Tibial artery (tissue), 4 donors: Measurements from ENCODE around the gene C11orf91.
"Not testable (repeated sequence)": the region's sequence is repeated elsewhere in the genome, so short reads cannot be mapped to it uniquely, and the experiment has no call there.

Source experiments
- DNase-seq, 2 donors: peaks; one replicate each; pipeline ENCODE4 v3.0.0-alpha.2; 2019
- H3K27ac ChIP-seq, 2 donors: fragments of 200-600 bp; sonication (generic) in 1 of 2; 1 replicate in 1 of 2; 2 replicates in 1 of 2; pipeline ENCODE4 v1.5.1; 2018 to 2019; ENCODE audit warnings: mild to moderate bottlenecking in 1 of 2
- H3K27me3 ChIP-seq, 2 donors: fragments of 200-600 bp; sonication (generic) in 1 of 2; one replicate each; pipeline versions ENCODE4 v1.5.1 to v1.6.0; 2016 to 2019
- H3K36me3 ChIP-seq, 3 donors: fragments of 200-600 bp; sonication (generic) in 2 of 3; one replicate each; pipeline ENCODE4 v1.5.1; 2016 to 2019; ENCODE audit warnings: mild to moderate bottlenecking in 2 of 3
- H3K4me1 ChIP-seq, 4 donors: fragments of 200-600 bp; sonication (generic) in 2 of 4; 1 replicate in 3 of 4; 2 replicates in 1 of 4; pipeline ENCODE4 v1.5.1; 2016 to 2019
- H3K4me3 ChIP-seq, 2 donors: fragments of 200-600 bp; sonication (generic) in 1 of 2; 1 replicate in 1 of 2; 2 replicates in 1 of 2; pipeline ENCODE4 v1.5.1; 2018 to 2019; ENCODE audit warnings: mild to moderate bottlenecking in 2 of 2
- H3K9me3 ChIP-seq, 3 donors: fragments of 200-600 bp; sonication (generic) in 1 of 3; one replicate each; pipeline ENCODE4 v1.5.1; 2016 to 2019
- intact Hi-C: fragments of 100-400 bp; cut with DNase I; formaldehyde crosslinking; loops from one replicate; pipeline ENCODE4 v1.15.0; 2023; ENCODE audit warnings: low total_unique reads
- TF ChIP-seq, protein P1 (sequence below), 2 experiments: fragments of 200-600 bp in 1 of 2; fragments of 450-650 bp in 1 of 2; IDR thresholded peaks; one replicate each; pipeline ENCODE4 v1.5.1; 2017 to 2019; ENCODE audit warnings: antibody characterized with exemption in 2 of 2, mild to moderate bottlenecking in 1 of 2, moderate library complexity in 1 of 2

C11orf91 gene

DNA sequence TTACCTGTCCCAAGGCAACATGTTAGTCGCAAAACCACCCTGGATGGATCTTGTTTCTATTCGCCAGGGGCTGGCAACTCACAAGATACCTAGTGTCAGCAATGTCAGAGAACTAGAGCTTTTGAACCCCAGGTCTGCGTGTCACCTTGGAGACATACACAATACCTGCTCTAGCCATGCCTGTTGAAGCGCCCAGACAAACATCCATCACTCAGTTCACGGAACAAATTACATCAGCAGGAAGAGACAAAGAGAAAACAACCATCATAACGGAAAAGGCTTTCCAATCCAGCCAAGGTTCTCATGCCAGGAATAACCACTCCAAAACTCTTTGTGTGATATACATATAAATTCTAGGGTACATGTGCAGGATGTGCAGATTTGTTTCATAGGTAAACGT, 33.4 kb upstream of the C11orf91 start:
- intact Hi-C loops = no loop called here
- H3K4me3 ChIP-seq = peak overlapping the region; percentile 61 to 78
- TF ChIP-seq, protein P1, sequence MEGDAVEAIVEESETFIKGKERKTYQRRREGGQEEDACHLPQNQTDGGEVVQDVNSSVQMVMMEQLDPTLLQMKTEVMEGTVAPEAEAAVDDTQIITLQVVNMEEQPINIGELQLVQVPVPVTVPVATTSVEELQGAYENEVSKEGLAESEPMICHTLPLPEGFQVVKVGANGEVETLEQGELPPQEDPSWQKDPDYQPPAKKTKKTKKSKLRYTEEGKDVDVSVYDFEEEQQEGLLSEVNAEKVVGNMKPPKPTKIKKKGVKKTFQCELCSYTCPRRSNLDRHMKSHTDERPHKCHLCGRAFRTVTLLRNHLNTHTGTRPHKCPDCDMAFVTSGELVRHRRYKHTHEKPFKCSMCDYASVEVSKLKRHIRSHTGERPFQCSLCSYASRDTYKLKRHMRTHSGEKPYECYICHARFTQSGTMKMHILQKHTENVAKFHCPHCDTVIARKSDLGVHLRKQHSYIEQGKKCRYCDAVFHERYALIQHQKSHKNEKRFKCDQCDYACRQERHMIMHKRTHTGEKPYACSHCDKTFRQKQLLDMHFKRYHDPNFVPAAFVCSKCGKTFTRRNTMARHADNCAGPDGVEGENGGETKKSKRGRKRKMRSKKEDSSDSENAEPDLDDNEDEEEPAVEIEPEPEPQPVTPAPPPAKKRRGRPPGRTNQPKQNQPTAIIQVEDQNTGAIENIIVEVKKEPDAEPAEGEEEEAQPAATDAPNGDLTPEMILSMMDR (IDR thresholded peaks at IDR 0.05) = no peak

DNA sequence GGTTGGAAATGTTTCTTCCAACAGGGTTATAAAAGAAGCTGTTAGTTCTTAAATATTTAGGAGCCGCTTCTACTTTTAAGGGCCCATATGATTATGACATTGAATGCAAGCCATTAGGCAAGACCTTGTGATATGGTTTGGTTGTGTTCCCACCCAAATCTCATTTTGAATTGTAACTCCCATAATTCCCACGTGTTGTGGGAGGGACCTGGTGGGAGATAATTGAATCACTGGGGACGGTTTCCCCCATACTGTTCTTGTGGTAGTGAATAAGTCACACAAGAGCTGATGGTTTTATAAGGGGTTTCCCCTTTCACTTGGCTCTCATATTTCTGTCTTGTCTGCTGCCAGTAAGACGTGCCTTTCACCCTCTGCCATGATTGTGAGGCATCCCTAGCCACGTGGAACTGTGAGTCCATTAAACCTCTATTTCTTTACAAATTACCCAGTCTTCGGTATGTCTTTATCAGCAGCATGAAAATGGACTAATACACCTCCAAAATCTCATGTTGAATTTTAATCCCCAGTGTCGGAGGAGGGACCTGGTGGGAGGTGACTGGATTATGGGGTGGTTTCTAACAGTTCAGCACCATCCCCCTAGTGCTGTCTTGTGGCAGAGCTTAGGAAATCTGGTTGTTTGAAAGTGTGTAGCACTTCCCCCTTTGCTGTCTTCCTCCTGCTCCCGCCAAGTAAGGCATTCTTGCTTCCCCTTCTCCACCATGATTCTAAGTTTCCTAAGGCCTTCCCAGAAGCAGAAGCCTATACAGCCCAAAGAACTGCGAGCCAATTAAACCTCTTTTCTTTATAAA, 31.3 kb upstream of the C11orf91 start:
- Histone ChIP-seq H3K4me3 (no peak overlapping the region), H3K4me1 (peaks cover 0 to 49% (median 28%) of the 10 kb centered on the region in 4 donors), H3K36me3 (peaks cover 0 to 5% (median 0%) of the 10 kb centered on the region in 3 donors), H3K27me3 (no peaks in the 10 kb centered on the region), H3K27ac (no peak overlapping the region), H3K9me3 (no peaks in the 10 kb centered on the region)
- intact Hi-C loops = no loop called here
- no peak for DNase-seq
- TF ChIP-seq, protein P1 (IDR thresholded peaks at IDR 0.05) = no peak

More for the DNA sequence above, 33.4 kb upstream of the C11orf91 start:
- Histone ChIP-seq H3K27ac (peak overlapping the region; percentile 49 to 89), H3K27me3 (no peaks in the 10 kb centered on the region), H3K36me3 (peaks cover 0 to 5% (median 0%) of the 10 kb centered on the region in 3 donors), H3K4me1 (peaks cover 0 to 53% (median 31%) of the 10 kb centered on the region in 4 donors), H3K9me3 (no peaks in the 10 kb centered on the region)
- DNase-seq = no peak

DNA sequence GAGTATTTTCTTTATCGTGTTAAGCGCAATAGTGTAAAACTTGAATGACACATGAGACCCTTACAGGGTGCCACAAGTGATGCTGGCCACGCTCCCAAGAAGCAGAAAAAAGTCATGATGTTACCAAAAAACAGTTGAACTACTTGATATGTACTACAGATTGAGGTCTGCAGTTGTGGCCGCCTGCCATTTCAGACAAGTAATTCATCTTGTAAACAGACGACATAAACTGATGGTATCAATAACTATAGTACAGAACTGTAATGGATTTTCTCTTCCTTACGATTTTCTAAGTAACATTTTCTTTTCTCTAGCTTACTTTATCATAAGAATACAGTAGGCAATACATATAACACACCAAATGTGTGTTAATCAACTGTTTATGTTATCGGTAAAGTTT, 30.1 kb upstream of the C11orf91 start:
- peaks cover 0 to 5% (median 0%) of the 10 kb centered on the region in 3 donors for H3K36me3 ChIP-seq
- intact Hi-C loops = no loop called here
- H3K27ac ChIP-seq = no peak overlapping the region
- no peak for DNase-seq
- TF ChIP-seq, protein P1 (IDR thresholded peaks at IDR 0.05) = no peak
- peaks cover 0 to 45% (median 25%) of the 10 kb centered on the region in 4 donors for H3K4me1 ChIP-seq
- H3K9me3 ChIP-seq = no peaks in the 10 kb centered on the region
- no peak overlapping the region for H3K4me3 ChIP-seq
- no peaks in the 10 kb centered on the region for H3K27me3 ChIP-seq

DNA sequence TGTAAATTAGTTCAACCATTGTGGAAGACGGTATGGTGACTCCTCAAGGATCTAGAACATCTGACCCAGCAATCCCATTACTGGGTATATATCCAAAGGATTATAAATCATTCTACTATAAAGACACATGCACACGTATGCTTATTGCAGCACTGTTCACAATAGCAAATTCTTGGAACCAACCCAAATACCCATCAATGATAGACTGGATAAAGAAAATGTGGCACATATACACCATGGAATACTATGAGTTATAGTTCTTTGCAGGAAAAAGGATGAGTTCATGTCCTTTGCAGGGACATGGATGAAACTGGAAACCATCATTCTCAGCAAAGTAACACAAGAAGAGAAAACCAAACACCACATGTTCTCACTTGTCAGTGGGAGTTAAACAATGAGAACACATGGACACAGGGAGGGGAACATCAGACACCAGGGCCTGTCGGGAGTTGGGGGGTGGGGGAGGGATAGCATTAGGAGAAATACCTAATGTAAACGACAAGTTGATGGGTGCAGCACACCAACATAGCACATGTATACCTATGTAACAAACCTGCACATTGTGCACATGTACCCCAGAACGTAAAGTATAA, 28.5 kb upstream of the C11orf91 start:
- H3K36me3 ChIP-seq, H3K4me3 ChIP-seq, H3K27me3 ChIP-seq, H3K9me3 ChIP-seq, H3K27ac ChIP-seq, DNase-seq, intact Hi-C loops: not testable (repeated sequence)
- peaks cover 0 to 56% (median 33%) of the 10 kb centered on the region in 4 donors for H3K4me1 ChIP-seq

DNA sequence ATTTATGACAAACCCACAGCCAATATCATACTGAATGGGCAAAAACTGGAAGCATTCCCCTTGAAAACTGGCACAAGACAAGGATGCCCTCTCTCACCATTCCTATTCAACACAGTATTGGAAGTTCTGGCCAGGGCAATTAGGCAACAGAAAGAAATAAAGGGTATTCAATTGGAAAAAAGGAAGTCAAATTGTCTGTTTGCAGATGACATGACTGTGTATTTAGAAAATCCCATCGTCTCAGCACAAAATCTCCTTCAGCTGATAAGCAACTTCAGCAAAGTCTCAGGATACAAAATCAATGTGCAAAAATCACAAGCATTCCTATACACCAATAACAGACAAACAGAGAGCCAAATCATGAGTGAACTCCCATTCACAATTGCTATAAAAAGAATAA, 26.9 kb upstream of the C11orf91 start:
- peaks cover 0 to 56% (median 39%) of the 10 kb centered on the region in 4 donors for H3K4me1 ChIP-seq
- intact Hi-C loops, DNase-seq, H3K27me3 ChIP-seq, H3K27ac ChIP-seq, H3K9me3 ChIP-seq, H3K4me3 ChIP-seq, H3K36me3 ChIP-seq: not testable (repeated sequence)

DNA sequence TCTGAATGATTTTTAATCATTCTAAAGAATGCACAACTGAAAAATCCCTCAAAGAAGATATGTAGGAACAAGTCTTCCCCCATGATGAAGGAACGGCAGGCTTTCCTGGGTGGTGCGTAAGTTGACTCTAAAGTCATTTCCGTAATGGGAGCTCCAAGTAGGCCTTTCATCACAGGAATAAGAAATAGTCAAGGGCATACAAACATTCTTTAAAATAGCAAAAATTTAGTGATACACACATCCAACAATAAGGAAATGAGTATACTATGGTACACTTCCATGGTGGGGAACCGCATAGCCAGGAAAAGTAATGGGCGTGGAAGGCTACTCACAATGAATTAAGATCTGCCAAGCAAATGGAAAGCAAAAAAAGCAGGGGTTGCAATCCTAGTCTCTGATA, 24.9 kb upstream of the C11orf91 start:
- intact Hi-C loops = no loop called here
- DNase-seq = no peak
- peaks cover 11 to 18% (median 17%) of the 10 kb centered on the region in 3 donors for H3K36me3 ChIP-seq
- H3K9me3 ChIP-seq = no peaks in the 10 kb centered on the region
- H3K27me3 ChIP-seq = no peaks in the 10 kb centered on the region
- peak overlapping the region in 1 of 2 donors; percentile 71 for H3K27ac ChIP-seq
- H3K4me1 ChIP-seq = peaks cover 0 to 59% (median 39%) of the 10 kb centered on the region in 4 donors
- no peak overlapping the region for H3K4me3 ChIP-seq
- TF ChIP-seq, protein P1 (IDR thresholded peaks at IDR 0.05) = no peak
